Glutamatergic neuron (in vitro differentiated cells): ENCODE measurements around the gene TBX1. TPM values are rescaled to one million over a fixed set of nuclear protein-coding genes. Genes with fewer than 3 reads are reported as not detected.
A peak's percentile ranks its signal among the peaks of the same experiment; 100 is the strongest.

Source experiments
- DNase-seq: peaks from one replicate; pipeline ENCODE4 v3.0.0; 2022
- H3K27ac Mint-ChIP-seq: one replicate; pipeline ENCODE4 v1.8.0; 2020; ENCODE audit warnings: mild to moderate bottlenecking, mixed read lengths, inconsistent platforms; ENCODE audit not compliant: unreplicated experiment
- H3K27me3 Mint-ChIP-seq: one replicate; pipeline ENCODE4 v1.8.0; 2020; ENCODE audit warnings: mild to moderate bottlenecking, moderate library complexity, mixed read lengths, inconsistent platforms; ENCODE audit not compliant: unreplicated experiment
- H3K36me3 Mint-ChIP-seq: one replicate; pipeline ENCODE4 v1.8.0; 2020; ENCODE audit warnings: mild to moderate bottlenecking, mixed read lengths, inconsistent platforms; ENCODE audit not compliant: unreplicated experiment
- H3K4me1 Mint-ChIP-seq: one replicate; pipeline ENCODE4 v1.8.0; 2020; ENCODE audit warnings: mild to moderate bottlenecking, low read depth, mixed read lengths, inconsistent platforms; ENCODE audit not compliant: unreplicated experiment
- H3K4me3 Mint-ChIP-seq: one replicate; pipeline ENCODE4 v1.8.0; 2020; ENCODE audit warnings: mild to moderate bottlenecking, mixed read lengths, inconsistent platforms; ENCODE audit not compliant: unreplicated experiment
- H3K9me3 Mint-ChIP-seq: one replicate; pipeline ENCODE4 v1.8.0; 2020; ENCODE audit warnings: mild to moderate bottlenecking, moderate library complexity, mixed read lengths, inconsistent platforms; ENCODE audit not compliant: unreplicated experiment
- CTCF ChIP-seq: fragments of 200-600 bp; sonication (generic); IDR thresholded peaks from one replicate; pipeline ENCODE4 v1.5.0; 2021; ENCODE audit not compliant: partially characterized antibody, unreplicated experiment
- total RNA-seq: library from RNA; stranded (reverse); fragmentation: NEBNext Ultra II Directional; extraction: Animal tissue kit (Norgen Biotek cat#: 25700); gene quantifications from one replicate; pipeline ENCODE4 v1.2.1, GENCODE V29; 2021; ENCODE audit not compliant: unreplicated experiment

Gene TBX1
- total RNA-seq, 1 donor from 2014 or later = 2.4 TPM

GRCh38 chr22:19800761-19801244 is 40.2 kb downstream of the TBX1 start:
- peaks cover 4% of the 10 kb centered on the region for H3K27me3 Mint-ChIP-seq
- H3K9me3 Mint-ChIP-seq = peaks cover 4% of the 10 kb centered on the region
- H3K4me3 Mint-ChIP-seq = no peak overlapping the region
- peaks cover 22% of the 10 kb centered on the region for H3K4me1 Mint-ChIP-seq
- H3K27ac Mint-ChIP-seq = no peak overlapping the region
- TF ChIP-seq CTCF = no peak
- DNase-seq = peak; percentile 12
- H3K36me3 Mint-ChIP-seq = no peaks in the 10 kb centered on the region

GRCh38 chr22:19801340-19802000 is 40.9 kb downstream of the TBX1 start:
- Mint-ChIP-seq H3K4me3 (no peak overlapping the region), H3K36me3 (no peaks in the 10 kb centered on the region), H3K27ac (no peak overlapping the region), H3K9me3 (peaks cover 4% of the 10 kb centered on the region), H3K27me3 (peaks cover 4% of the 10 kb centered on the region), H3K4me1 (peaks cover 20% of the 10 kb centered on the region)
- TF ChIP-seq CTCF = no peak
- no peak for DNase-seq

- Mint-ChIP-seq H3K4me3 (peak overlapping the region; percentile 60), H3K27ac (peak overlapping the region; percentile 36), H3K9me3 (peaks cover 5% of the 10 kb centered on the region)
Measured at GRCh38 chr22:19802001-19802893, 41.7 kb downstream of the TBX1 start.

GRCh38 chr22:19802894-19803735 is 42.5 kb downstream of the TBX1 start:
- Mint-ChIP-seq H3K27ac (no peak overlapping the region), H3K27me3 (peaks cover 7% of the 10 kb centered on the region), H3K4me3 (no peak overlapping the region), H3K36me3 (no peaks in the 10 kb centered on the region), H3K9me3 (peaks cover 5% of the 10 kb centered on the region), H3K4me1 (peaks cover 21% of the 10 kb centered on the region)
- peak; percentile 17 for DNase-seq
- TF ChIP-seq CTCF = no peak

More at GRCh38 chr22:19802001-19802893, 41.7 kb downstream of the TBX1 start:
- peak; percentile 67 for DNase-seq
- Mint-ChIP-seq H3K36me3 (no peaks in the 10 kb centered on the region), H3K4me1 (peaks cover 19% of the 10 kb centered on the region), H3K27me3 (peaks cover 7% of the 10 kb centered on the region)
- TF ChIP-seq CTCF = no peak
